Measurements from ENCODE around the gene TENM4.

The TENM4 gene

DNA sequence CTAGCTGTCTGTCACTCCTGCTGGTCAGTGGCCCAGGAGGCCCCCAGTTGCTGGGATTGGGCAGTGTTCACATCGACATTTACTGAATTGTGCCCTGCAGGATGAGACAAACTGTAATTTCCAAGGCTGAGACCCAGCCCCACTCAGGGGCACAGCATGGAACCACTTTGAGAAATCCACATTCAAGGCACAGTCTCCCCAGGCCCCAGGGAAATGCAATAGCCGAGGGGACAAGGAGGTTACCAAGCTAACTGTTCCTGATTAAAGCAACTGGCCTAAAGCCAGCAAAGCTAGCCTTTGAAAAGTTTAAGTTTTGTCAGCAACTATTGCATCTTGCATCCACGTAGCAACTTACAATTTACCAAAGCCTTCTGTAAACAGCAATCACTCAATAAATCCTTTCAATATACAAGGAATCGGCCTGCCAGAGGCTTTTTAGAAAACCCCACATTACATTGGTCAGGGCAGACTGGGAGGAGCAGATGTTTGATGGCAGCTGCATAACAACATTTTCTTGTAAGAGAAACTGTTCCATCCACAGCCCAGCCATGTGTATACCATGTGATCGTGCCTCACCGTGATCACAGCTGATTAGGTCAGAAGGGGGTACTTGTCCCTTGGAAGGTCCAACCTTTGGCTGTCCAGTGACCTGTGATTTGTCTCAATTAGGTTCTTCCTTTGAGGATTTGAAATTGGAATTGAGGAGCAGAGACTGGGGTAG is 103.9 kb downstream of the TENM4 start:
- no peak for FAIRE-seq

DNA sequence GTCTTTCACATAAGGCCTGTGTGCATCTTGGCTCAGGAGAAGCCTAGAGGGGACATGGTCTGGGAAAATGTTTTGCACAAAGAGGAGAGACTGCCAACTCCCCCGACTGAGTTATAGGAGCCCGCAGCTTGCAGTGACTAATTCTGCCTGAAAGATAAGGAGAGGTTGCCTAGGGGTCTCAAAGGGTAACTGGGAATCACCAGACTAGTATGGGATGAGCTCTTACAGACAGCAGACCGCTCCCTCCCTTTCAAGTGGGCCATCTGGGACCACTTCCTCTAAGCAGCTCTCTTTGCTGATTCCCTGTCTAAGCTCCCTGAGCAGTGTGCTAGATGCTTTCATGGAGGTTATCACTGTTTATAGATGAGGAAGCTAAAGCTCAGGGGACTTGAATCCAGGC is 105.1 kb downstream of the TENM4 start:
- FAIRE-seq = no peak

- no peak for FAIRE-seq
Measured at GRCh38 chr11:79333355-79333754, 107.5 kb downstream of the TENM4 start.

GRCh38 chr11:79332017-79332416 is 108.8 kb downstream of the TENM4 start:
- no peak for FAIRE-seq

DNA sequence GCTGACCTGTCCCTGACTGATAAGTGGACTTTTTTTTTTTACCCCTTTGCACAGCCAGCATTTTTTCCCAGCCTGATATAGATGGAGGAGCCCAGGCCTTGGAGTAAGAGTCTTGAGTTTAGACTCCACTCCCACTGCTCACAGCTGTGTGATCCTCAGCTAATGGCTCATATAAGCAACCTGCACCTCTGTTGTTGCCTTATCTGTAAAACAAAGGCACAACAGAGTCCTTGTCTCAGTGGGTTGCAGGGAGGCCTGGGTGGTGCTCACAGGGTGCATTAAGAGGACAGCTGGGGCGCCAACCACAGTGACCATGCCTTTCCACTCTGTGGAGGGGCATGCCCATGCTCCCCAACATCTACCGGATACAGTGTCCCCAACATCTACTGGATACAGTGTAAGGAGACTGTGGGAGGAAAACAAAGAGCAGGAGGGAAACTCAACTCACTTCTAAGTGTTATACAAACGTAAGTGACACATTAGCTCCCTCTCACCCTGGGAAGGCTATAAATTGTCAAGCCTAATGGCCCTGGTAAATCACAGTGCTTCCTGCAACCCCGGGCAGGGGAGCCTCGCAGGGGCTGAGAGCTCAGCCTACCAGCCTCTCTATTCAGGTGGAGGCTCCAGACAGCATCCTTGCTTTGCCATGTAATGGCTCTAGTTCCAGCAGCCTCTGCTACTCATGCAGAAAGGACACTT is 109.5 kb downstream of the TENM4 start:
- no peak for FAIRE-seq

DNA sequence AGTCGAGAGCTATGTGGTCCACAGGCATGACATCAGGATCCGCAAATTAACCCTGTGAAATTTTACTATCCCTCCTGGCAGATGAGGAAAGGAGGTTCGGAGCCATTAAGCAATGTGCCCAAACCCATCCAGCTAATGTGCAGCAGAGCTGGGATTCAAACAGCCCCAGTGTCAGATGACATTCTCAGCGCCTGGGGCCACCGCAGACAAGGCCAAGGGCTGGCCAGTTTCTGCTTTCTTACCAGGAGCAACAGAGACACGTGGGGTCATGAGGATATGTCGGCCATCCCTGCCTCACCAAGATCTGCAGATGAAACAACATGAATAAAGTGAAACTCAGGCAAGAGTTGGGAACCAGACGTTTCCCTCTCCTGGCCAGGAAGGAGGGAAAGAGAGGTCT is 110.2 kb downstream of the TENM4 start:
- no peak for FAIRE-seq

DNA sequence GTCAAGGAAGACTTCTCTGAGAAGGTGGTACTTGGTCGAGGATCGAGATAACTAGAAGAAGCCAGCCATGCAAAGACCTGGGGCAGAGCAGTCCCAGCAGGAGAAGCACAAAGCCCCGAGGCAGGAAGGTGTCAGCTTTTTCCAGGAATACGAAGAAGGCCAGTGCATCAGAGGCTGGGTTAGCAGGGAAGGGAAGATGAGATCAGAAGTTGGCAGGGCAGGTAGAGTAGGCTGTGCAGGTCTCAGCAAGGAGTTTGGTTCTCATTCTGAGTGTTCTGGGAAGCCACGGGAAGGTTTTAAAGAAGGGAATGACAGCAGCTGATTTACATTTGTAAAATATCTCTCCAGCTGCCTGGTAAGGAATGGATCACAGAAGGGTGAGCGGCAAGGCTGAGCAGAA is 111.3 kb downstream of the TENM4 start:
- no peak for FAIRE-seq

- FAIRE-seq = no peak
Measured at GRCh38 chr11:79328402-79328801, 112.4 kb downstream of the TENM4 start.

DNA sequence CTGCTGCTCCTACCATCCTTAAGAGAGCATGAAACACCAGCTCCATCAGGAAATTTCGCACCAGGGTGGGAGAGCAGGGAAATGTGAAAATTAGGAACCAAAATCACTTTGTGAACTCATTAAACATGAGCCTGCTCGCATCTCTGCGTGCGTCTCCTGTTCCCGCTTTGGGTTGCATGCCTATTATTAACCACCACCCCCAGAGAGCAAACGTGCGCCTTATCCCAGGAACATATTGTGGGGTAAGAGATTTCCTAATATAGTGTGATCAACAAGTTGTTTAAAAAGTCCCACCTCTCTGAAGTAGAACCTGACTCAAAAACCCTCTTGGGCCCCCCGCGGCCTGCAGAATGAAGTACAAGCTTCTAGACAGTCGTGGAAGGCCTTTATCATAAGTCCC is 115.0 kb downstream of the TENM4 start:
- no peak for FAIRE-seq

DNA sequence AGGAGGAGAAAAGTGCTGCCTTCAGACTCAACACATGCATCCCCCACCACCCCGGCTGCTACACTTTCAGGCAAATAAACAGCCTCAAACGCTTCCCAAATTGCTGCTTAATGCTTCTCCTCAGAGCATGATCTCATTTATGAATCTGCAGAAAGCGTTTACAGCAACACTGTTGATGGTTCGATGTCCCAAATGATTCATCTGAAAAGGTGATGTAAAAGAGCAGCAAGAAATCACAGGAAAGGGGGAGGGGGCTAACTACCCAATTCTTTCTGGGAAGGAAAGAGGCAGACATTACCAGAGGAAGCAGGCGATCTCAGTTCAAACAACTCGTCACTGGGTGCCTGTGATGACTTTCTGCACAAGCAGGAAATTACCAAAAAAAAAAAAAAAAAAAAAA is 119.6 kb downstream of the TENM4 start:
- FAIRE-seq = no peak

GRCh38 chr11:79314906-79315689 is 125.7 kb downstream of the TENM4 start:
- FAIRE-seq = no peak

GRCh38 chr11:79313530-79313913 is 127.3 kb downstream of the TENM4 start:
- no peak for FAIRE-seq

DNA sequence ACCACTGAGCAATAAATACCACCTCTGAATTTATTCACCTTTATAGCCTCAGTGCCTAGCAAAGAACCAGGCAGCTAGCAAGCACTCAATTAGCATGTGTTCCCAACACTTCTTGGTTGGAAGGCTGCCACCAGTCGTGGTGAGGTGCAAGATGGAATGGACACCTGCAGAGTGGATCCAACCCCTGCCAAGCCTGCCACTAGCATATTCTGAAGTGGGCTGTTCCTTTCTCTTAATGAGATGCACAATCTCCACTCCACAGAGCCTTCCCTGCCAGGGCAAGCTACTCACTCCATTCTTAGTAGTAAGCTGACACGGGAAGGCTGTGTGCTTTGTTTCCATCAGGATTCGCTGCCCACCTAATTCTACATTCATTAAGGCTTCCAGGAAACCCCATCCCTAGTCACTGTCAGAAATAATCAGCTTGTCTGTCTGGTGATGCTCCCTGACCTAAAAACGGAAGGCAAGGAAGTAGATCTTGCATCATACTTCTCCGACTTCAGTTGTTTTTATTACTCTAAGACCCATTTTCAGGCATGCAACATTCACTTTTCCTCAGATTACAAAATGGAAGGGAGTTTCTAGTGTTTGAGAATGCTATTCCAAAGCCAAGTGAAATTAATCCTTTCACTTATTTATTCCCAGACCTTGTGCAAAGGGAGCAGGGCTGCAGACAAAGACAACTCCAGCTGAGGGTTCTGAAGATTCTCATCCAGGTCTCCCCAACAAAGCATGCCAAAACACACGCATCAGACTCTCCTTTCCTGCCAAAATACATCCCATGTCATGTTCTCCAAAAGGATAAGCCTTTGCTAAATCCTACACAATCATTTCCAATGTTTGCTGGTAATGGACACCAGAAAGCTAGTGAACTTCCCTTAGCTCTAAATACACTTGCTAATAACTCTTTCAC is 128.0 kb downstream of the TENM4 start:
- no peak for FAIRE-seq

DNA sequence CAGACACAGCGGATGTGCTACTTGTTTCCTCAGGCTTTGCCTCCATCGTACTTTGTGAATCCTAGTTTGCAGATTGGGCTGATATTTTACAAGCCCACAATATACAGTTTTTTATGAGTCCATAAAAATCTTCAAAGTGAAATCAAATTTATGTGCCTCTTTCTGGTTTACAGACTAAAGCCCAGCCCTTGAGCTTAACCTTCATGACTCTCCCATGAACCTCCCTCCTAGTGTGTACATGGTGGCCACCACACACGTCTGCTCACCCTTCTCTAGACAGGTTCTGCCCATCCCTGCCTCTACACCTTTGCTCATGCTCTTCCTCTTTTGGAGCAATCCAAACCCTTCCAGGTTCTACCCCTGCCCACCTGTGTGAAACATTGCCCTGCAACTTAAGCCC is 129.4 kb downstream of the TENM4 start:
- FAIRE-seq = no peak

DNA sequence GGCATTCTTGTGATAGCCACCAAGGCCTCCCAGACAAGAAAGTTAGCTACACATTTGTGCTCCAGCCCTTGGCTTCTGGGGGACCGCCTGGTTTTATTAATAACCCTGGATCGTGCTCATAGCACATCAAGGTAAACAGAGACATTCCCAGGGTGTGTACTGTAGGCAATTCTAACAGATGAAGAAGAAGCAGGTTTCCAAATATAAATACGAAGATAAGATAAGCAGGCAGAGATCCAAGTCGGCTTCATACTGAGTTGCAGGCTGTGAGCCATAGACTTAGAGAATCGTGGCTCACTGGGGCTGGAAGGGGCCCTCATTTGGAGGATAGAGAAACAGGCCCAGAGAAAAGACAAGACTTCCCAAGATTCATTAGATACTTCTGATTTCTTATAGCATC is 131.4 kb downstream of the TENM4 start:
- no peak for FAIRE-seq

- FAIRE-seq = no peak
Measured at GRCh38 chr11:79308429-79308828, 132.4 kb downstream of the TENM4 start.

DNA sequence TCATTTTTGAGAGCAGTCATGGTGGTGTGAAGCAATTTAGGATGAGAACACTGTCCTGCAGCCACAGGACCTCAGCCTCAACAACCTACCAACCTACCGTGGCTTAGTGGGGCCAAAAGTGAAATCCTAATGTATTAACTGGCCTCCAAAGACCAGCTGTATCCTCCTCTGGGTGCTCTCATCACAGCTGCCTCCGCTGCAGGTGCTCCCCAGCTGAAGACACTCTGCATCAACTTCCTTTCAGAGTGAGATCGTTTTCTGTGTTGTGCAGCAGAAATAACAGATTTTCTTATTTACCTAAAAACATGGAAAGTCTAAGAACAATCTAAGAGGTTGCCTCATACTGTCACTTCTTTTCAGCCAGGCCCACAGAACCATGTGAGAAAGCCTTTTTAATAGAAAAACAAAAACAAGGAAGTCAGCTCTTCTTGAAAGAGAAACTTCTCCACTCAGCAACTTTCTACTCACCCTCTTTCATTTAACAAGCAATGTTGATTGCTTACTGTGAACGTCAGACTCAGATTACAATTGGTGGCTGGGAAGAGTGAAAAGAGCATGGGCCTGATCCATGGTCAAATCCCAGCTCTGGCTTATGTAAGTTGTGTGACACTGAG is 136.1 kb downstream of the TENM4 start:
- no peak for FAIRE-seq

- no peak for FAIRE-seq
Measured at GRCh38 chr11:79296141-79296540, 144.7 kb downstream of the TENM4 start.

- FAIRE-seq = no peak
Measured at GRCh38 chr11:79294845-79295731, 145.7 kb downstream of the TENM4 start.

GRCh38 chr11:79291948-79292347 is 148.9 kb downstream of the TENM4 start:
- no peak for FAIRE-seq

- FAIRE-seq = no peak
Measured at GRCh38 chr11:79290761-79291160, 150.1 kb downstream of the TENM4 start.
